Testis (tissue), 2 donors: Measurements from ENCODE around the gene C16orf82.

Experiments used
- CTCF ChIP-seq, 3 experiments: fragments of 450-650 bp in 2 of 3; fragments of 200-600 bp in 1 of 3; sonication (generic) in 1 of 3; IDR thresholded peaks; one replicate each; pipeline ENCODE4 v1.5.1; 2016 to 2019; ENCODE audit warnings: antibody characterized with exemption in 3 of 3, mild to moderate bottlenecking in 2 of 3, moderate library complexity in 1 of 3
- POLR2A ChIP-seq: fragments of 450-650 bp; IDR thresholded peaks from one replicate; pipeline ENCODE4 v1.6.1; 2017; ENCODE audit warnings: antibody characterized with exemption, mild to moderate bottlenecking, moderate library complexity

GRCh38 chr16:27048316-27048715 is 18.4 kb upstream of the C16orf82 start:
- TF ChIP-seq CTCF (IDR thresholded peaks at IDR 0.05) (no peak), POLR2A (no peak)
